Liver (tissue), 3 donors: ENCODE results near the gene FBXL22.

ENCODE experiments used
- EGR1 ChIP-seq, 2 donors: IDR thresholded peaks; 2 replicates each; pipeline ENCODE4 v1.6.1; 2016 to 2018; ENCODE audit warnings: antibody characterized with exemption in 2 of 2, low read depth in 2 of 2
- GABPA ChIP-seq, 2 donors: IDR thresholded peaks in 1 of 2; conservative IDR thresholded peaks in 1 of 2; 2 replicates each; pipeline ENCODE4 v1.6.1; 2016; ENCODE audit warnings: antibody characterized with exemption in 2 of 2, mild to moderate bottlenecking in 1 of 2, moderate library complexity in 1 of 2
- HNF4A ChIP-seq, 2 donors: conservative IDR thresholded peaks; 2 replicates each; pipeline ENCODE4 v1.6.1; 2016; ENCODE audit warnings: antibody characterized with exemption in 2 of 2, mild to moderate bottlenecking in 2 of 2
- RAD21 ChIP-seq, 2 donors: IDR thresholded peaks; 2 replicates each; pipeline ENCODE4 v1.6.1; 2016; ENCODE audit warnings: antibody characterized with exemption in 2 of 2, mild to moderate bottlenecking in 2 of 2
- TF ChIP-seq, protein P1 (sequence below): fragments of 150-350 bp; IDR thresholded peaks from 2 replicates; pipeline ENCODE4 v1.5.1; 2017; ENCODE audit warnings: improper control_type of control experiment, low read depth, low read length; ENCODE audit not compliant: missing input control
- TF ChIP-seq, protein P2 (sequence below): IDR thresholded peaks from 2 replicates; pipeline ENCODE4 v1.6.1; 2016; ENCODE audit warnings: antibody characterized with exemption
- donor health status: healthy.
- donor health status: healthy.

DNA sequence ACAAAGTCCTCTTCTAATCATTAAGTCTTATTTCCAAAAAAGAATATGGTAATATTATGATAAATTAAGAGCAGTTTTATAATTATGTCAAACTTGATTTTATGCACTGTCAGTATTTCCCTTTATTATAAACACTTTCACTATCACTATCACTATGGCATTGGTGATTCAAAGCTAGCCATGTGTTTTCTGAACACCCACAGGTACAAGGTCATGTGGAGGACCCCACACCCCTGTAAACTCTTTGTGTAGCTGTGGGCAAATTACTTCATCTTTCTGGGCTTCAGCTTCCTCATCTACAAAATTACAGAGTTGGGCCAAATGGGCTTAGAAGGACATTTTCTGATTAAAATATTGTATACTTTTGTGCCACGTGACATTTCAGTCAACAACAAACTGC is 41.7 kb downstream of the FBXL22 start:
- TF ChIP-seq, protein P1, sequence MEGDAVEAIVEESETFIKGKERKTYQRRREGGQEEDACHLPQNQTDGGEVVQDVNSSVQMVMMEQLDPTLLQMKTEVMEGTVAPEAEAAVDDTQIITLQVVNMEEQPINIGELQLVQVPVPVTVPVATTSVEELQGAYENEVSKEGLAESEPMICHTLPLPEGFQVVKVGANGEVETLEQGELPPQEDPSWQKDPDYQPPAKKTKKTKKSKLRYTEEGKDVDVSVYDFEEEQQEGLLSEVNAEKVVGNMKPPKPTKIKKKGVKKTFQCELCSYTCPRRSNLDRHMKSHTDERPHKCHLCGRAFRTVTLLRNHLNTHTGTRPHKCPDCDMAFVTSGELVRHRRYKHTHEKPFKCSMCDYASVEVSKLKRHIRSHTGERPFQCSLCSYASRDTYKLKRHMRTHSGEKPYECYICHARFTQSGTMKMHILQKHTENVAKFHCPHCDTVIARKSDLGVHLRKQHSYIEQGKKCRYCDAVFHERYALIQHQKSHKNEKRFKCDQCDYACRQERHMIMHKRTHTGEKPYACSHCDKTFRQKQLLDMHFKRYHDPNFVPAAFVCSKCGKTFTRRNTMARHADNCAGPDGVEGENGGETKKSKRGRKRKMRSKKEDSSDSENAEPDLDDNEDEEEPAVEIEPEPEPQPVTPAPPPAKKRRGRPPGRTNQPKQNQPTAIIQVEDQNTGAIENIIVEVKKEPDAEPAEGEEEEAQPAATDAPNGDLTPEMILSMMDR, result no peak
- TF ChIP-seq RAD21 (IDR thresholded peaks at IDR 0.05) (no peak), HNF4A (conservative IDR thresholded peaks at IDR 0.05) (no peak), EGR1 (IDR thresholded peaks at IDR 0.05; ENCODE audit: low read depth in 2 of 2) (no peak), GABPA (IDR thresholded peaks at IDR 0.05 in 1 of 2, conservative IDR thresholded peaks at IDR 0.05 in 1 of 2) (no peak)
- TF ChIP-seq, protein P2, sequence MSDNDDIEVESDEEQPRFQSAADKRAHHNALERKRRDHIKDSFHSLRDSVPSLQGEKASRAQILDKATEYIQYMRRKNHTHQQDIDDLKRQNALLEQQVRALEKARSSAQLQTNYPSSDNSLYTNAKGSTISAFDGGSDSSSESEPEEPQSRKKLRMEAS, result no peak
